ENCODE measurements around the gene LHX3.

The LHX3 gene

DNA sequence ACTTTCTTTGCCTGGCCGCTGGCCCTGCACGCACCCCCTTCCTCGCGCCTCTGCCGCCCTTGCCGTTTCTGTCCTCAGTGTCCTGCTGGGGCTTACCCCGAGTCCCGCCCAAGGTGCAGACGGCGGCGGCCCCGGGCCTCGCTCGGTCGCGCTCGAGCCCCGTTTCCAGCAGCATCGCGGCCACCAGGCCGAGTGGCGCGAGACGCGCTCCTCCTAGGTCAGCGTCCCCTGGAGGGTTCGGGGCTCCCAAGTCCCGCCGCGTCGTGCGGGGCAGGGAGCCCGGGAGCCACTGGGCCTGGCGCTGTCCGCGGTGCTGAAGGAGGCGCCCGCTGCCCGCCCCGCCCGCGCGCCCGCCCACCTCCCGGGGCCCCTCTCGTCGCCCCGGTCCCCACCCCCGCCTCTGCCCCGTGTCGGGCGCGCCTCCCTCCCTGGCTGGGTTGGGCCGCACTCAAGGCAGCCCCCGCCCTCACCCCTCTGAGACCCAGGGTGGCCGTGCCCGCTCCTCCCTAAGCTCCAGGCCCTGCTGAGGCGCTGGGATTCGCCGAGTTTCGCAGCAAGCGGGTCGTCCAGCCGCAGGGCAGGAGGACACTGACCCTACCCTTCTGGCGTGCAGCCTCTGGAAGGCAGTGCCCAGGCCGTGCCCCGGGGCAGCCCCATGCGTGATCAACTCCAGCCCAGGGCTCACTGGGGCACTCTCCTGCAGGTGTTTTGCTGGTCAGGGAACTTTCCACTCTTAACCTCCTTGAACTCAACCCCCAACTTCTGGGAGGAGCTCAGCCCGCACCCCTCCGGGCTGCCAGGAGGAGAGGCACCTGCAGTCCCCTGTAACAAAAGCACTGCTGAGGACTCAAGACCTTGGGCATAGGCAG, at the start of gene LHX3:
Gene LHX3 (minus strand): TSS at position 291 of the 869 bp plus-strand sequence. CDS start 116 bp downstream, at position 175.
- no peak for DNase-seq (ENCODE audit: low read depth)

DNA sequence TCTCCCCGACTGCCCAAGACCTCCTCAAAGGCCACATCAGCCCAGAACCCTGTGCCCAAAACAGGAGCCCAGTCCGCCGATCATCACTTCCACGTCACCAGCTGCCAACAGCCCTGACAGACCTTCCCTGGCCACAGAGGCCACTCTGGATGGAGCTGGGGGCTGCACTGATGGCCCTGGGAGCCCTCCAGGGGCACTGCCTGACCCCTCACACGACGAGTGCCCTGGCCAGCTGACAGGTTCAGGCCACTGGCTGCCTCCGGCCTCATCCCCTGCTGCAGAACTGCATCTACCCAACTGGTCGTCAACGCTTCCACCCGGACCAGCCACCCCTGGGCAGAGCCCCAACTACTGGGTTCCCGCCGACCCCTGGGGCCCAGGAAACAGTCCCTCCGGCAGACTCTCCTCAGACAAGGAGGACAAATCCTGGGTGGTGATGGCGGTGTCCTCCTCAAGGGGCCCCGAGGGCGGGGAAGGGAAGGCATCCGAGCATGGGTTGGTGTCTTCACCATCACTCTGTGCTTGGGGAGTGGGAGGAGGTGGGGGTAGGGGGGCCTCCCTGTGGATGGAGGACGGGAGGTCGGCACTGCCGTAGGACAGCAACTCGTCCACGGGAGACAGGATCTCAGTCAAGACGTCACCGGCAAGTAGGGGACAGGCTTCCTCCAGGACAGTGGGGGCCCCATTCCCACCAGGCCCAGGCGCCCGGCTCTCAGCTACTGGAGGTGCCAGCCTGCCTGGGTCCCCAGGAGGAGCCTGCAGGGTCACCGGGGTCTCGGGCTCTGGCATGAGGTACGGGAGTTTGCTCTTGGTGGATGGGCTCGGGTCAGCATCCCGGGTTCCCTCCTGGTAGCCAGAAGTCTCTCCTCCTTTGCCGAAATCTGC, 48.6 kb upstream of the LHX3 start:
- DNase-seq (ENCODE audit: low read depth): no peak

DNA sequence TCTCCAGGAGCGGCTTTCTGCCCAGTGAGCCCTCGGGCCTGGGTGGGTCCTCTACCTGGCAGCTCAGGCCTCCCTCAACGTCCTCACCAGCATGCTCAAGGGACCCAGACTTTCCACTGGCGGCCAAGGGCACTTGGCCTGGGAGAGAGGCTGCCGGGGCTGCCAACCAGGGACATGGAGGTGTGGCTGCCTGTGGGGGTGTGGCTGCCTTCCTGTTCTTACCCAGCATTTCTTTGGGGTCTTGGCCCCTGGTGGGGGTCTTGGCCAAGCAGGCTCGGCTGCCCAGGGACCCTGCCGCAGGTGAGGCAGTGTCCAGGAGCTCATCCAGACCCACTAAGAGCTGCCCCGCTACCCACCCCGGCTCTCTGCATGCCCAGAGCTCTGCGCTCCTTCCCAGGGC, 47.9 kb upstream of the LHX3 start:
- no peak for DNase-seq (ENCODE audit: low read depth)

DNA sequence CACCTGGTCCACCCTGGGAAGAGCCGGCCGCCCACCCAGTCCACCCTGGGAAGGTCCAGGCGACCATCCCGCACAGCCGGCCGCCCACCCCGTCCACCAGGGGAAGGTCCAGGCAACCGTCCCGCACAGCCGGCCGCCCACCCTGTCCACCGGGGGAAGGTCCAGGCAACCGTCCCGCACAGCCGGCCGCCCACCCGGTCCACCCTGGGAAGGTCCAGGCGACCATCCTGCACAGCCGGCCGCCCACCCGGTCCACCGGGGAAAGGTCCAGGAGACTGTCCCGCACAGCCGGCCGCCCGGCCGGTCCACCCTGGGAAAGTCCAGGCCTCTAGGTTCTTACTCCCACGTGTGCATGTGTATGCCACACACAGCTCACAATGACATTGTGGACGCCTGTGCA, 47.4 kb upstream of the LHX3 start:
- DNase-seq (ENCODE audit: low read depth): no peak

DNA sequence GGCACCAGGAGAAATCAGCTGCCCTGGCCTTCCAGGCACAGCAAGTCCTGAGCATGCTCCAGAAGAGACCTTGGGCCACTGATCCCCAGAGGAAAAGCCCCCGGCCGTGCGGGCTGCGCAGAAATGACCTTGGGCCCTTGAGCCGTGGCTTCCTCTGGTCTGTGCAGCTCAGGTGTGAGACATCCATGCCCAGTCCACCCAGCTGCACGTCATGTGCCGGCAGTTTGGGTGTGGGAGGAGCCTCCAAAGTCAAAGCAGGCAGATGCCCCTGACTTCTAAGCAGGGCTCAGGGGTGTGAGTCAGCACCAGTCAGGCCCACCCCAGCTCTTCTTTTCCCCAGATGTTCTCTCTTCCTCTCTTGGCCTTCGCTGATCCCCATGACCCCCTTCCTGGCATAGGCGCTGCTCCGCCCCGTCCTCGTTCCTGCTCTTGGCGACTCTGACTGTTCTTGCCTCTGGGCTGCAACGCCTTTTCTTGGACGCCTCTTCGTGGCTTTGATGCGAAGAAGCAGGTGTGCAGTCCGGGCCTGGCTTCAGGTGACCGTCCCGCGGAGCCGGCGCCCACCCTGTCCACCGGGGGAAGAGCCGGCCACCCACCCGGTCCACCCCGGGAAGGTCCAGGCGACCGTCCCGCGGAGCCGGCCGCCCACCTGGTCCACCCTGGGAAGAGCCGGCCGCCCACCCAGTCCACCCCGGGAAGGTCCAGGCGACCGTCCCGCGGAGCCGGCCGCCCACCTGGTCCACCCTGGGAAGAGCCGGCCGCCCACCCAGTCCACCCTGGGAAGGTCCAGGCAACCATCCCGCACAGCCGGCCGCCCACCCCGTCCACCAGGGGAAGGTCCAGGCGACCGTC, 46.6 kb upstream of the LHX3 start:
- no peak for DNase-seq (ENCODE audit: low read depth)

DNA sequence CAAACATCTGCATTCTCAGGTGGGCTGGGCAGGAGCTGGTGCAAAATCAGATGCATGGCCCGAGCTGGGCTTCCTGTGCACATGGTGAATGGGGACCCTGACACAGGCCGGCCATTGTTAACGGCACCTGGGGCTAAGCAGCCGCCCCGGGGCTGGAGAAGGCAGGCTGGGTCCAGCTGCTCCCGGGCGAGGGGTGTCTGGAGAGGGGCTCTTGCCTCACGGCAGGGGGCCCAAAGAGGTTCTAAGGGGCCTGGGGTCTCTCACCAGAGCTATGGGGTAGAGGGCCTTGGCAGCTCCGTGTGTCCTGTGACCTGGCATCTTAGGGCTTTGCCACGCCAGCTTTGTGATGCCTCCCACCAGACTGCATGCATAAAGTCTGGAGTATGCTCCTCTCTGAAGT, 45.7 kb upstream of the LHX3 start:
- DNase-seq (ENCODE audit: low read depth): no peak

DNA sequence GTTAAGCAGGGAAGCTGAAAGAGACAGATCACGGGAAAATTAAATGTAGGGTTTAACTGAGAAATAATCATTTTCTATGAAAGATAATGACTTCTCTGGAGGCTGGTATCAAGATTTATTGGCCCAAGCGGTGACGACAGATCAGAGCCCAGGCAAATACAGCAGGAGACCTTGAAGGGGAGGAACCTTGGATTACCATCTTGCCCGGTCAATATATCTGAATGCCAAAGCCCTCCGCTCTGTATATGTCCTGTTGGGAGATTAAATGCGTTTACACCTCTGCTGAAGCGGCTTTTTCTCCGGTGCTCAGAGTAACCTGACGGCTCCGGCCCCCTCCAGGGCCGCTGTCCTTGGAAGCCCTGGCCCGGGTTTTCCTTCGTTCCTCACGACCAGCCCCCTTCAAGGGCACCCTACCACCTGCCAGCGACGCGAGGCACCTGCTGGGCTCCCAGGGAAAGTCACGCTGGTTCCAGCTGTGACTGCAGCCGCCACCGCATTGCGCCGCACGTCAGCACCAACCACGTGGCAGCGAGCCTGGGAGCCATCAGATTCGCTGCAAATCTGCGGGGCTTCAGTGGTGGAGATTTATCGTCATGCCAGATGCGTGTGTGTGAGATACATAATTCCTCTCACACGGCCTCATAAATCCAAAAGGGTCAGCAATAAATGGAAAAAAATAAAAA, 45.1 kb upstream of the LHX3 start:
- no peak for DNase-seq (ENCODE audit: low read depth)

DNA sequence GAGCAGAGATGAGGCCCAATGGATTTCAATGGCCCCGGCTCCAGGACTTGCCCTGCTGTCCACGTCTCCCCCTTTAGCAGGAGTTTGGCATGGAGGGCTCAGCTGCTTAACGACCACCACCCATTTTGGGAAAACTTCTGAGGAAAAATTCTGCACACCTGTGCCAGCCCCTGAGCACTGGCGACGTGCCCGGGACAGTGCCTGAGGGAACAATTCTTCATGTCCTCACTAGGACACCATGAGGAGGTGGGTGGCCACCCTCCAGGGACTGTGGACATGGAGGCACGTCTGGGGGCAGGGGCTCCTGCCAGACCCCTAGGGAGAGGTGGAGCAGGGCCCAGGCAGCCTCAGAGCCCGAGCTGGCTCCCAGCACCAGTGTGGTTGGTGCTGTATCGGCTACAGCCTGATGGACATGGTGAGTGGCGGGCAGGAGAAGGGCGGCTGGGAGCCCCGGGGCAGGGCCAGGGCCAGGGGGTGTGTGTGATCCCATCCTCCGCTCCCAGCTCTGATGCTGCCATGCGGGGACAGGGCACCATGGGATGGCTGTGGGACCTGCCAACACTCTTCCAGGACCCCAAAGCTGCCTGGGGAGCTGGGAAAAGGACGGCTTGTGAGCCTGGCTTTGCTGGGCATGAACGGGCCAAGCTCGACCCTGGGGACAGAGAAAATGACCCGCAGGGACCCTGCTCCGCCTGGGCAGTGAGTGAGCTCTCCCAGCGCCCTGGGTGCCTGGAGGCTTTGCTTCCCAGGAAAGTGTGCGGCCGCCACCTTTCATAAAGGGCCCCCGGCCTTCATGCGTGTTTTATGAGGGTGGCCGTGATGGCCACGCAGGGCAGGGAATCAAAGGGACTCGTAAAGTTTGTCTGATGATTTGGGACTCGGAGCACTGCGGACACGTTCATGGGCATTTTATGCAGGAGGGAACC, 44.3 kb upstream of the LHX3 start:
- no peak for DNase-seq (ENCODE audit: low read depth)

DNA sequence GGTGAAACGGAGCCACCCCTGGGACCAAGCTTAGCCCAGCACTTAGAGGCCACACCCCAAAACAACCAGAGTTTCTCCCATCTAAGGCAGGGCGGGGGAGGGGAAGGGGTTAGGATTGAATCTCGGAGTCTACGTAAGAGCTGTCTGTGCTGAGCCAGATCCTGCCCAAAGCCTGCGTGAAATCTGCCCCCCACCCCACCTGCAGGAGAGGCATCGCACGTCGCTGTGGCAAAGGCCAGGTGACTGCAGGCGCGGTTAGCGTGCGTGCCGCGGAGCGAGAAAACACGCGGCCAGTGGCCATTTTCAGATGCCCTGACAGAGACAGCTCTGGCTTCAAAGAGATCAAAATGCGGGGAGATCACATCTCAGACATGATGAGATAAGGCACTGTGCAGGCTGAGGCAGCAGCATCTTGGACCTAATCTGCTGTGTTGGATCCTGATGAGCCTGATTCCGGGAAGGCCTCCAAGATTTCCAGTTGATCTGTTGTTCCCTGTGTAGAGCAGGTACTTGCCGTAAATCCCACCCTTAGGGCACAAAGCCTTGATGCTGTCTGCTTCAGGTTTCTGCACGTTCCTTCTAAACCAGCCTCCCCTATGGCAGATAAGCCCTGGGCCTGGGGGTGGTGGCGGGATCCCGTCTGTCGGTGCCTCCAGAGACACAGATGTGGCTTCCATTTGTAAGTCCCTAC, 43.2 kb upstream of the LHX3 start:
- DNase-seq (ENCODE audit: low read depth): no peak

DNA sequence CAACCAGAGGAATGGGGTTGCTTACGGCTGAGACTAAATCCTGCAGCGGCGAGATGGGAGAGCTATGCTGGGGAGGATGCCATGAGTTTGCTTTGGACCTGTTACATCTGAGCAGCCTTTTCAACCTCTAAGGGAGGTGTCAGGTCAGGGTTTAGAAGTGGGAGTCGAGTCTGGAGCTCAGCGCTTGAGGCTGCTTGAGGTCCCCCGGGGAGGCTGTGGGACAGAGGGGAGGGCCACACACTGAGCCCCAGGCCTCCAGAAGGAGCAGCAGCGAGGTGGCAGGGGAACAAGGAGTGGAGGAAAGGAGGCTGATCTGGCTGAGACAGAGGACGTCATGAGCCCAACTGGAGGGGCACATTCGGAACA, 42.6 kb upstream of the LHX3 start:
- DNase-seq (ENCODE audit: low read depth): no peak

DNA sequence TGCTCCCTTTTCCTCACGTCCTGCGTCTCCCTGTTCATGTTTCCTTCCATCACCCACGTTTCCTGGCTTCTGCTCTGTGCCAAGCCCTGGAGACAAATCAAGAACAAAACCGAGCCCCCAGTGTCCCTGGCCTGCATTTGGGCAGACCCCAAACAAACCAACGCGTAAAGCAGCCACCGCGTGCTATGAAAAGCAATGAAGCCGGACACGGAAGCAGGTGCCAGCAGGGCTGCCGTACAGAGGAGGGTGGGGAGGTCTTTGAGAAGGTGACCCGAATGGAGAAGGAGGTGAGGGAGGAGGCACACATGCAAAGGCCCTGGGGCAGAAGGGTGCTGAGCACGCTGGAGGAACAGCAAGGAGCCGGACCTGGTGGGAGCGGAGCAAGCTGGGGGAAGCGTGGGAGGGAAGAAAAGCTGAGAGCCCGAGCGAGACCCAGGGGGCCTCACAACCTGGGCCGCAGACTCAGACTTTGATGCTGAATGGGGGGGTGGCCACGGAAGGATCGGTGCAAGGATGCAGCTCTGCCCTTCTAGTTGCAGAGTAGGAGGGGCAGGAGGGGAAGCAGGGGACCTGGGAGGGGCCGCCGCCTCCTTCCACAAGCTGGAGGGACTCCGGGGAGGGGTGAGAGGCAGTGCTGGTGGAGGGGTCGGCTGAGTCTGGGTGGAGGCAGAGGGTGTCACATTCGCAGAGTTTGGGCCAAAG, 42.1 kb upstream of the LHX3 start:
- no peak for DNase-seq (ENCODE audit: low read depth)

DNA sequence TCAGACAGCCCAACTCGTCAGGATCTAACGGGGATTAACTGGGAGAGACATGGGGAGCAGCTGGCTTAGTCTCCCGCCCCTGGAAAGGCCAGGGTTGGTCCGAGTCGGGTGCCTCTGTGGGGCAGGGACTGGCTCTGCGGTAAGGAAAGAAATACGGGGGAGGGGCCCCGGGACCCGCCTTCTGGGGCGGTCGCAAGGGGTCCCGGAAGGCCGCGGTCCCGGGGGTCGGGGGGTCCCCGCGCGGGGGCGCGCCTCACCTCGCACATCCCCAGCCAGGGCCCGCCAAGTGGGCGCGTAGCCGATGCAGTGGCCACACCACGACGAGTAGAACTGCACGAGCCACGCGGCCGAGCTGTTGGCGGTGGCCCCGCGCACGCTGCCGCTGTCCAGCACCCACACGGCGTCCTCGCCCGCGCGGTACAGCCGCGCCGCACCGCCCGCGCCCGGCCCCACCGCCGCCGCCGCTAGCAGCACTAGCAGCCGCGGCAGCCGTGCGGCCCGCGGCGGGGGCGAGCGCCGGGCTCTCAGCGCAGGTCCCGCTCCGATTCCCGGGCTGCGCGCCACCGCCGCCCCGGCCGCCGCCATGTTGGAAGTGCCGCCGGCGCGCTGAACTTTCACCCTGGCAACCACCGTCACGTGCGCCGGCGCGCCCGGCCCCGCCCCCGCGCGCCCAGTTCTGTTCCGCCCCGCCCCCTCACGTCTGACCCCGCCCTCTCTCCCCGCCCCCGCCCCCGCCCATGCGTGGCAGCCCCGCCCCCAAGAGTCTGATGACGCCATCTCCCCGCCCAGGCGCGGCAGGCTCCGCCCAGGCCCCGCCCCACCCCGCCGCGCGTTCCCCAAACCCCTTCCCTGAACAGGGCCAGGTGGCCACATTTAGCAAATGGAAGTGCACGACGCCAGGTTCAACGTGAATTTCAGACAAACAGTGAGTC, 40.6 kb upstream of the LHX3 start, which contains the start of gene QSOX2:
Gene QSOX2 (minus strand): TSS at position 594 of the 932 bp plus-strand sequence. CDS start 9 bp downstream, at position 585.
- no peak for DNase-seq (ENCODE audit: low read depth)

DNA sequence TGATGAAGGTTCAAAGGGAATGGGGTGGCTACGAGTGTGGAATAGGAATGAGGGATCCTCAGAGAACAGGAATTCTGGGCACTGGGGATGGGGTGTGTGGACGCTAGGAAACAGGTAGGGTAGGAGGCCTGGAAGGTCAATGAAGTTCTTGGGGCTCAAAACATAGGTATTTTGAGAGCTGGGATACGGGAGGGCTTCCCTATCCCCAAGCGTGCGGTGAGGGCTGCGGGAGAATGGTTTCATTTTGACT, 40.0 kb upstream of the LHX3 start:
- DNase-seq (ENCODE audit: low read depth): no peak

DNA sequence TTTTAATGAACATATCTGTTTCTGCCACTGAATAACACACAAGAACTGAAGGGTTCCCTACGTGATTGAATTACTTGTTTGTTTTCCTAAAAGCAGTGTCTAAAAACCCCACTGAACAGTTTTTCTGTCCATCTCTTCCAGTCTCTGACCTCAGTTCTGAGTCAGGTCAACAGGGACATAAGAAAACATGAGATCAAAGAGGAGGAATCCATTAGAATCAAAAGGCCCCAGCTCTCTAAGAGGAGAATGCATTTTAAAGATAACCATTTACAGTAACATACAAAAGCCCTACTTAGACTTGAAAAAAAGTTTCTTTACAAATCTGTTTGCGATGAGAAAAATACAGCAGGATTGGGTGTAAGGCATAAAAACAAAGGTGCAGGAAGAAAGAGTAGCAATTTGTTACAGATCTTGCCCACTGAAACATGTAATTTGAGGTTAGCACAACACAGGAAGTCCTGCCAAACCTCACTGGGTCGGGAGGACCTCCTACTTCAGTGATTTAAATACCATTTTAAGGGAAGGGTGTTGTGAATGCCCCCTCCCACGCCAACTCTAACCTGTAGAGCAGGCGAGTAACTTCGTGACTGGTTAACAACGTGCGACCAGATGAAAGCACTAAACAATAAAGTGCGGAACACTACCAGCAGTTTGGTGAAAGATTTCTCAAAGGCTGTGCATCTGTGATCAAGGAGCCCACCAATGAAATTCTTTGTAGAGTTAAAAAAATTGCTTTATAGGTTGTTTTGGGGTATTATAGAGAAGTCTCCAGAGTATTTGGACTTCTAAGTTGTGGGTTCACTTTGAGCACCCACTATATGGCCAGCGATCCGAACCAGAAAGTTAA, 39.4 kb upstream of the LHX3 start:
- no peak for DNase-seq (ENCODE audit: low read depth)

DNA sequence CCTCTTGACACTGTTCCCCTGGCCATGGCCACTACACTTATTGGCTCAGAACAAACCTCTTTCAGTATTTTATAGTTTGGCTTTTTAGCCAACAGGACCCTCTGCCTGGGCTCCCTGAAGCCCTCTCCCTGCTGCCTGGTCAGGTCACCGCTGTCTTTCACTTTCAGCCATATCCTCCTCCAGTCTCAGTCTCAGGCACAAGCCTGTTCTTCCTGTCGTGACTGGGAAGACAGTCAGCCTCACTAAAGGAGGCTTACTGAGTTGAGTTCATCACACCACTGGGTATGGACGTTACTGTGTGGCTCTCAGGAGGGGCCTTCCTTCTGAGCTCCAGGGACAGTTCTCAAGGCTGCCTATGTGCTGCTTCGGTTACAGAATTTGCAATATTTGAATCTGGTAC, 38.7 kb upstream of the LHX3 start:
- DNase-seq (ENCODE audit: low read depth): no peak

DNA sequence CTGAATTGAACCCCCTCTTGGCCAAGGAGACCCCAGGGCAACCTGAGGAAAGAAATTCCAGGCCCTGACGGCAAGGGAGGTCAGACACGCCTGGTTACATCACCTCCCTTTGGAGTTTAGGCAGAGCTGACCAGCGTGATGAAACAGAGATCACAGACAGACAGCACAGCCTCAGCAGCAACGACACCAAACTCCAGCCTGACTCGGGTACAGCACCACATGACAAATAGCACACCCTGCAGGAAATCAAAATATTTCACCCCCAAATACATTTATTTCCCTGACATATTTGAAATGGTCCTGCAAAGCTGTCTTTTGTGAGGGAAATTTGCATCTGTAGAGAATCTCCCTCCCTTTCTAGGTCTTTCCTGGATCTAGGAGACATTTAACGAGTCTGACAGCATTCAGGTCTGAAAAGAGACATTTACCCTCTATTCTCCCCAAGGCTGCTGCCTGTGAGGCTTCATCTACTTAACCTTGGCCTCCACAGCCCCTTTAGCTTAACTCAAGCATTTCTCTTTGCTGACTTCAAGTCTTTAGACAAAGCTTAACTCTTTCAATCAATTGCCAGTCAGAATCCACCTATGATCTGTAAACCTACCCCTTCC, 38.1 kb upstream of the LHX3 start:
- no peak for DNase-seq (ENCODE audit: low read depth)

DNA sequence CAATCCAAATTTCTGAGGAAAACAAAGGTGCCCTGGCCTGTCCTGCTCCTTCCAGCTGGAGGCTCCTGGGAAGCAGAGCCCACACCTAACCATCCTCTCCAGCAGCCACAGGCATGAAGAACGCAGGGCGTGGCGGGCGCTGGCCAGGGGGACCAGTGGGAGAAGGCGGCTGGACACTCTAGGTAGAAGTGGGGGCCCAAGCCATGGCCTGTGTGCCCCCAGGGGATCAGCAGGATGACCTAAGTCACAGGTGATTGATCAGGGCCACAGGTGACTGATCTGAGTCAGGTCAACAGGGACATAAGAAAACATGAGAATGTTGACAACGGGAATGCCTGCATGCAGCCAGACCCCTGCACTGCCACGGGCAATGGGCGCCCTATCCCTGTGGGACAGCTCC, 37.3 kb upstream of the LHX3 start:
- no peak for DNase-seq (ENCODE audit: low read depth)
